ENCODE measurements around the gene TNFAIP2. TPM values are rescaled to one million over a fixed set of nuclear protein-coding genes. Genes with fewer than 3 reads are reported as not detected.
"Not testable (repeated sequence)": the region's sequence is repeated elsewhere in the genome, so short reads cannot be mapped to it uniquely, and the experiment has no call there.

The TNFAIP2 gene
- total RNA-seq, 4 donors from 2014 or later: 14.8 to 72.9 (median 22.3) TPM

DNA sequence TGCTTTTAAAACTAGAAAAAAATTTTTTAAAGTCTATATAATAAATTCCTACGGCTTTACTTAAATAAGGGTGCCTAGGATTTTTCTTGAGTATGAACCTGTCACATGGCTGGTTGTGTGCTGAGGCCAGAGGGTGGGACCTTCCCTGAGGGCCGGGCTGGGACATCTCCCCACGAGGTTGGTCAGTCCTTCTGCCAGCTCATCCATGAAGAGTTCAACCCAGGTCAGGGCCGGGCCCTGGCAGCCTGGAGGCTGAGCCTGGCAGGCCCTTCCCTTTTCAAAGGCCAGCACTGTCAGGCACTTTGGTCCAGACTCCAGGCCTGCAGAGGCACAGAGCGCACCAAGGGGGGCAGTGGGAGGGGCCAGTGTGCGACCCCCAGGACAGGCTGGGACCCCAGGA is 31.7 kb downstream of the TNFAIP2 start:
- intact Hi-C loops (cut with DNase I; ENCODE audit: low total_unique reads) (loop anchor here (2.0 kb wide), 1 partner anchor 32 kb away; the partner anchor contains the start of gene TNFAIP2), in situ Hi-C loops (cut with MboI; ENCODE audit: low sequenced_read_pairs in 4 of 4) (no loop called here)
- Histone ChIP-seq H3K4me3 (no peak overlapping the region), H3K9me3 (no peaks in the 10 kb centered on the region), H3K27me3 (no peaks in the 10 kb centered on the region), H3K27ac (peak overlapping the region; percentile 32 to 58 (median 41)), H3K36me3 (no peaks in the 10 kb centered on the region), H3K4me1 (peaks cover 5 to 22% of the 10 kb centered on the region in 2 donors)
- TF ChIP-seq CTCF (IDR thresholded peaks at IDR 0.05 in 4 of 5, conservative IDR thresholded peaks at IDR 0.05 in 1 of 5) (no peak), POLR2A (IDR thresholded peaks at IDR 0.05) (no peak)
- ATAC-seq (peak; percentile 98 to 99), DNase-seq (peak; percentile 89 to 95)

- H3K27ac ChIP-seq: peak overlapping the region in 1 of 4 donors; percentile 21
- intact Hi-C loops (cut with DNase I; ENCODE audit: low total_unique reads): loop anchor here (2.0 kb wide), 1 partner anchor 33 kb away; the partner anchor contains the start of gene TNFAIP2
- DNase-seq; H3K27me3 ChIP-seq; H3K9me3 ChIP-seq; H3K4me3 ChIP-seq; in situ Hi-C loops (cut with MboI; ENCODE audit: low sequenced_read_pairs in 4 of 4); H3K36me3 ChIP-seq: not testable (repeated sequence)
- H3K4me1 ChIP-seq: peaks cover 5 to 22% of the 10 kb centered on the region in 2 donors
- ATAC-seq: peak in 1 of 2 donors; percentile 10
Measured at GRCh38 chr14:103155416-103155815, 32.2 kb downstream of the TNFAIP2 start.

DNA sequence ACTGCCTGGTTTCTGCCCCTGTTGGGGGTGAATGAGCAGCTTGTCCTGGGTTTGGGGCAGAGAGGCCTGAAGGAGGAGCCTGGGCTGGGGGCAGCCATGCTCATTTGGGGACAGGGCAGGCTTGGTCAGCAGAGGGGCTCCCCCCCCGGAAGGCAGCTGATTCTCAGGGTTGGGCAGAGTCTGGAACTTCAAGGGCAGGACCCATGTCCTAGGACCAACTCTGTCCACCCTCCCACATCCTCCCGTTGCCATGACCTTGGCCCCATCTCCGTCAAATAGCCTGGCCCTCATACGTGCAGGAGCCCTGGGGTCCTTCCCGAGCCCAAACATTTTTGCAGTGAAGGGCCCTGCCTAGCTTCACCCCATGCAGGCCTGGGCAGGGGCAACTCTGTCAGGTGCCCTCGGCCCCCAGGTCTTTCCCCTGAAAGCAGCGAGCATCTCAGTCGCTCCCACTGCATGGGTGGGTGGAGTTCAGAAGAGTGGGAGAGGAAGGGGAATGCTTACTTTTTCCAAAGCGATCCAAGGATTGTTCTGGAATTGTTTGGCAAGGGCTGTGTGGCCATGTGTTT is 32.6 kb downstream of the TNFAIP2 start:
- Histone ChIP-seq H3K27ac (peak overlapping the region in 2 of 4 donors; percentile 21 to 31), H3K27me3 (no peaks in the 10 kb centered on the region), H3K36me3 (no peaks in the 10 kb centered on the region), H3K4me3 (no peak overlapping the region), H3K4me1 (peaks cover 5 to 22% of the 10 kb centered on the region in 2 donors), H3K9me3 (no peaks in the 10 kb centered on the region)
- in situ Hi-C loops (cut with MboI; ENCODE audit: low sequenced_read_pairs in 4 of 4) (no loop called here), intact Hi-C loops (cut with DNase I; ENCODE audit: low total_unique reads) (loop anchor here (2.0 kb wide), 2 partner anchors 33 to 43 kb away; partner anchors contain the start of gene TNFAIP2)
- ATAC-seq (peak in 1 of 2 donors; percentile 4), DNase-seq (no peak)
- TF ChIP-seq CTCF (IDR thresholded peaks at IDR 0.05 in 4 of 5, conservative IDR thresholded peaks at IDR 0.05 in 1 of 5): no peak
- no peak for TF ChIP-seq POLR2A (IDR thresholded peaks at IDR 0.05)

DNA sequence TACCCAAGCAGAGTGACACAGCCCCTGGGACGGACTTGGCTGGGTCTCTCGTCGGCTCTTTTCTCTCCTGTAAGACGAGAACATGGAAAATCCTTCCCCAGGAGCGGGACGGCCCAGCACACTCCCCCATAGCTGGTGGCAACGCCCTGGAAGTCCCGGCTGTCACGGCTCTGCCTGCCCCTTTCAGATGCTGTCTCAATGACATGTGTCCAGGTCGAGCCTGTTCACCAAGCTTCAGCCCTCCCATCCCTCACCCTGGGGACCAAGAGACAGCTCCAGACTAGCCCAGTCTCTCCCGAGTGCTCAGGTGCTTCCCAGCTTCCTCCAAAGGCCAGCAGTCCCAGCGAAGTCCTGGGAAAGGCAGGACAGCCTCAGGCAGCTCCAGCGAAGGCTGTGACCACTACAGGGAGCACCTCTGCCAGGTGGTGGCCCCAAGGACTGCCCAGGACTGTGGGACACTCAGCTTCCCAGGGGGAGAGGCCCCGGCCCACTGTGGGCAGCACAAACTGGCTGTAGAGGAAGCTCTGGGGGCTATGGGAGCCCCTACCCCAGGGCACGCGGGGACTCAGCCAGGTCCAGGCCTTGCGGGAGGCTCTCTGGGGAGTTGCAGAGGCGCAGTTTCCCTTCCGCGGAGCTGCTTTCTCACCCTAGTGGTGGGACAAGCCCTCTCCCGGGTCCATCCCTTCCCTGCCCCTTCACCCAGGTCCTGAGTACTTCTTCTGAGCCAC is 33.6 kb downstream of the TNFAIP2 start:
- ATAC-seq: peak in 1 of 2 donors; percentile 25
- Histone ChIP-seq H3K4me1 (peaks cover 5 to 22% of the 10 kb centered on the region in 2 donors), H3K27ac (peak overlapping the region in 2 of 4 donors; percentile 21 to 31), H3K4me3 (no peak overlapping the region), H3K27me3 (no peaks in the 10 kb centered on the region), H3K36me3 (no peaks in the 10 kb centered on the region), H3K9me3 (no peaks in the 10 kb centered on the region)
- DNase-seq: no peak
- intact Hi-C loops (cut with DNase I; ENCODE audit: low total_unique reads) (loop anchor here (2.0 kb wide), 1 partner anchor 42 kb away; no protein-coding TSS in a partner anchor), in situ Hi-C loops (cut with MboI; ENCODE audit: low sequenced_read_pairs in 4 of 4) (no loop called here)
- no peak for TF ChIP-seq CTCF (IDR thresholded peaks at IDR 0.05 in 4 of 5, conservative IDR thresholded peaks at IDR 0.05 in 1 of 5)
- no peak for TF ChIP-seq POLR2A (IDR thresholded peaks at IDR 0.05)

DNA sequence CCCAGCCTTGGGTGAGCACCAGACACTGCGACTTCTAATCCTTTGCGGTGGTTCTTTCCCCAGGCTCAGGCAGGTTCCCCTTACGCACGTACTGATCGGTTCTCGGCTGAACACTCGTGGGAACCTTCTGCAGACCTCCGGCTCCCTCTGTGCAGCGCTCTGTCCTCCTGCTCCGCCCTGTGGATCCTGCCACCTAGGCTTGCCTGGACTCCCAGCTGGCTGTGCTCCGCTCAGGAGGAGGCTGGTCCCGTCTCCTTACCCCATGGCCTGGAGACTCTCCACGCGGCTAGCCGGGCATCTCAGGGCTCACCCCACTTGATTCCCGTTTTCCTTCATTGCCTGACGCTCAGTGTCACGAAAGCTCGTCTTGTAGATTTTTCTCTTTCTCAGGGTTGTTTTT is 34.7 kb downstream of the TNFAIP2 start:
- Histone ChIP-seq H3K27me3 (no peaks in the 10 kb centered on the region), H3K27ac (no peak overlapping the region), H3K9me3 (no peaks in the 10 kb centered on the region), H3K36me3 (no peaks in the 10 kb centered on the region), H3K4me3 (no peak overlapping the region), H3K4me1 (peaks cover 5 to 22% of the 10 kb centered on the region in 2 donors)
- in situ Hi-C loops (cut with MboI; ENCODE audit: low sequenced_read_pairs in 4 of 4) (no loop called here), intact Hi-C loops (cut with DNase I; ENCODE audit: low total_unique reads) (loop anchor here (2.0 kb wide), 1 partner anchor 41 kb away; no protein-coding TSS in a partner anchor)
- ATAC-seq (no peak), DNase-seq (no peak)
- no peak for TF ChIP-seq CTCF (IDR thresholded peaks at IDR 0.05 in 4 of 5, conservative IDR thresholded peaks at IDR 0.05 in 1 of 5)
